Glutamatergic neuron (in vitro differentiated cells): ENCODE measurements around the gene COLEC12. TPM values are rescaled to one million over a fixed set of nuclear protein-coding genes. Genes with fewer than 3 reads are reported as not detected.

ENCODE experiments used
- DNase-seq: peaks from one replicate; pipeline ENCODE4 v3.0.0; 2022
- H3K27ac Mint-ChIP-seq: one replicate; pipeline ENCODE4 v1.8.0; 2020; ENCODE audit warnings: mild to moderate bottlenecking, mixed read lengths, inconsistent platforms; ENCODE audit not compliant: unreplicated experiment
- H3K27me3 Mint-ChIP-seq: one replicate; pipeline ENCODE4 v1.8.0; 2020; ENCODE audit warnings: mild to moderate bottlenecking, moderate library complexity, mixed read lengths, inconsistent platforms; ENCODE audit not compliant: unreplicated experiment
- H3K36me3 Mint-ChIP-seq: one replicate; pipeline ENCODE4 v1.8.0; 2020; ENCODE audit warnings: mild to moderate bottlenecking, mixed read lengths, inconsistent platforms; ENCODE audit not compliant: unreplicated experiment
- H3K4me1 Mint-ChIP-seq: one replicate; pipeline ENCODE4 v1.8.0; 2020; ENCODE audit warnings: mild to moderate bottlenecking, low read depth, mixed read lengths, inconsistent platforms; ENCODE audit not compliant: unreplicated experiment
- H3K4me3 Mint-ChIP-seq: one replicate; pipeline ENCODE4 v1.8.0; 2020; ENCODE audit warnings: mild to moderate bottlenecking, mixed read lengths, inconsistent platforms; ENCODE audit not compliant: unreplicated experiment
- H3K9me3 Mint-ChIP-seq: one replicate; pipeline ENCODE4 v1.8.0; 2020; ENCODE audit warnings: mild to moderate bottlenecking, moderate library complexity, mixed read lengths, inconsistent platforms; ENCODE audit not compliant: unreplicated experiment
- CTCF ChIP-seq: fragments of 200-600 bp; sonication (generic); IDR thresholded peaks from one replicate; pipeline ENCODE4 v1.5.0; 2021; ENCODE audit not compliant: partially characterized antibody, unreplicated experiment
- total RNA-seq: library from RNA; stranded (reverse); fragmentation: NEBNext Ultra II Directional; extraction: Animal tissue kit (Norgen Biotek cat#: 25700); gene quantifications from one replicate; pipeline ENCODE4 v1.2.1, GENCODE V29; 2021; ENCODE audit not compliant: unreplicated experiment

Gene COLEC12
- total RNA-seq, 1 donor from 2014 or later, result 0.20 TPM

GRCh38 chr18:515838-516237 lies 15.3 kb upstream of the COLEC12 start:
- Mint-ChIP-seq H3K27ac (no peak overlapping the region), H3K4me1 (no peaks in the 10 kb centered on the region), H3K9me3 (peaks cover 12% of the 10 kb centered on the region), H3K4me3 (no peak overlapping the region), H3K36me3 (peaks cover 10% of the 10 kb centered on the region), H3K27me3 (peaks cover 5% of the 10 kb centered on the region)
- DNase-seq, result no peak
- TF ChIP-seq CTCF, result no peak

GRCh38 chr18:515156-515815 lies 14.8 kb upstream of the COLEC12 start:
- Mint-ChIP-seq H3K36me3 (peaks cover 10% of the 10 kb centered on the region), H3K27ac (no peak overlapping the region), H3K4me1 (no peaks in the 10 kb centered on the region), H3K4me3 (no peak overlapping the region), H3K9me3 (peaks cover 12% of the 10 kb centered on the region), H3K27me3 (peaks cover 5% of the 10 kb centered on the region)
- TF ChIP-seq CTCF, result no peak
- no peak for DNase-seq

GRCh38 chr18:513826-514530 lies 13.5 kb upstream of the COLEC12 start:
- no peak for DNase-seq
- TF ChIP-seq CTCF, result no peak
- no peak overlapping the region for H3K27ac Mint-ChIP-seq
- no peak overlapping the region for H3K4me3 Mint-ChIP-seq
- H3K4me1 Mint-ChIP-seq, result no peaks in the 10 kb centered on the region
- peaks cover 10% of the 10 kb centered on the region for H3K36me3 Mint-ChIP-seq
- H3K27me3 Mint-ChIP-seq, result peaks cover 5% of the 10 kb centered on the region
- peaks cover 12% of the 10 kb centered on the region for H3K9me3 Mint-ChIP-seq

GRCh38 chr18:512957-513356 lies 12.5 kb upstream of the COLEC12 start:
- peaks cover 10% of the 10 kb centered on the region for H3K36me3 Mint-ChIP-seq
- H3K4me3 Mint-ChIP-seq, result no peak overlapping the region
- no peak overlapping the region for H3K27ac Mint-ChIP-seq
- H3K4me1 Mint-ChIP-seq, result no peaks in the 10 kb centered on the region
- peaks cover 5% of the 10 kb centered on the region for H3K27me3 Mint-ChIP-seq
- TF ChIP-seq CTCF, result no peak
- DNase-seq, result no peak
- H3K9me3 Mint-ChIP-seq, result peaks cover 12% of the 10 kb centered on the region

GRCh38 chr18:508835-509234 lies 8.3 kb upstream of the COLEC12 start:
- no peak overlapping the region for H3K27ac Mint-ChIP-seq
- H3K9me3 Mint-ChIP-seq, result peaks cover 2% of the 10 kb centered on the region
- H3K4me3 Mint-ChIP-seq, result no peak overlapping the region
- no peak for TF ChIP-seq CTCF
- H3K27me3 Mint-ChIP-seq, result peaks cover 3% of the 10 kb centered on the region
- no peak for DNase-seq
- no peaks in the 10 kb centered on the region for H3K36me3 Mint-ChIP-seq
- no peaks in the 10 kb centered on the region for H3K4me1 Mint-ChIP-seq
